GM21381 (cell line): Measurements from ENCODE around the gene BICRA.
"Not testable (repeated sequence)": the region's sequence is repeated elsewhere in the genome, so short reads cannot be mapped to it uniquely, and the experiment has no call there.

ENCODE experiments used
- ATAC-seq: cut with Tn5 transposase; IDR thresholded peaks from one replicate; pipeline ENCODE4 v1.9.1; 2021; ENCODE audit warnings: mild to moderate bottlenecking, moderate library complexity; ENCODE audit not compliant: unreplicated experiment

Gene BICRA

GRCh38 chr19:47658431-47659348 lies 49.8 kb downstream of the BICRA start:
- ATAC-seq, result no peak

- no peak for ATAC-seq
These were observed 51.5 kb downstream of the BICRA start for GRCh38 chr19:47660435-47660832.

GRCh38 chr19:47661161-47661560 lies 52.2 kb downstream of the BICRA start:
- no peak for ATAC-seq

GRCh38 chr19:47661611-47662010 lies 52.7 kb downstream of the BICRA start:
- no peak for ATAC-seq

- no peak for ATAC-seq
These were observed 54.5 kb downstream of the BICRA start for GRCh38 chr19:47663435-47663910.

- ATAC-seq, result no peak
These were observed 55.2 kb downstream of the BICRA start for GRCh38 chr19:47663911-47664771.

GRCh38 chr19:47668556-47668955 lies 59.6 kb downstream of the BICRA start:
- not testable (repeated sequence) for ATAC-seq

- ATAC-seq, result no peak
These were observed 61.8 kb downstream of the BICRA start for GRCh38 chr19:47670736-47671135.

GRCh38 chr19:47671499-47671898 lies 62.6 kb downstream of the BICRA start:
- ATAC-seq, result no peak

GRCh38 chr19:47673426-47673825 lies 64.5 kb downstream of the BICRA start:
- no peak for ATAC-seq

GRCh38 chr19:47674548-47674947 lies 65.6 kb downstream of the BICRA start:
- ATAC-seq, result no peak

- no peak for ATAC-seq
These were observed 66.3 kb downstream of the BICRA start for GRCh38 chr19:47675271-47675670.

GRCh38 chr19:47675859-47676258 lies 66.9 kb downstream of the BICRA start:
- no peak for ATAC-seq

- no peak for ATAC-seq
These were observed 67.9 kb downstream of the BICRA start for GRCh38 chr19:47676811-47677210.

- ATAC-seq, result no peak
These were observed 70.4 kb downstream of the BICRA start for GRCh38 chr19:47679251-47679900.

GRCh38 chr19:47679922-47680857 lies 71.3 kb downstream of the BICRA start:
- no peak for ATAC-seq

GRCh38 chr19:47680858-47681332 lies 72.0 kb downstream of the BICRA start:
- no peak for ATAC-seq

- no peak for ATAC-seq
These were observed 72.5 kb downstream of the BICRA start for GRCh38 chr19:47681388-47681787.

GRCh38 chr19:47681936-47682335 lies 73.0 kb downstream of the BICRA start:
- no peak for ATAC-seq

- ATAC-seq, result no peak
These were observed 74.0 kb downstream of the BICRA start for GRCh38 chr19:47682939-47683338.
